NCI-H2171 (cell line): ENCODE measurements around the gene CCL5.
"Not testable (repeated sequence)": the region's sequence is repeated elsewhere in the genome, so short reads cannot be mapped to it uniquely, and the experiment has no call there.

Experiments used
- DNase-seq: peaks from one replicate; lab custom pipeline; 2025; lab: John Stamatoyannopoulos, UW

Gene CCL5

GRCh38 chr17:35898283-35899070 lies 18.3 kb upstream of the CCL5 start:
- DNase-seq, result no peak

GRCh38 chr17:35897772-35898171 lies 17.6 kb upstream of the CCL5 start:
- not testable (repeated sequence) for DNase-seq

DNA sequence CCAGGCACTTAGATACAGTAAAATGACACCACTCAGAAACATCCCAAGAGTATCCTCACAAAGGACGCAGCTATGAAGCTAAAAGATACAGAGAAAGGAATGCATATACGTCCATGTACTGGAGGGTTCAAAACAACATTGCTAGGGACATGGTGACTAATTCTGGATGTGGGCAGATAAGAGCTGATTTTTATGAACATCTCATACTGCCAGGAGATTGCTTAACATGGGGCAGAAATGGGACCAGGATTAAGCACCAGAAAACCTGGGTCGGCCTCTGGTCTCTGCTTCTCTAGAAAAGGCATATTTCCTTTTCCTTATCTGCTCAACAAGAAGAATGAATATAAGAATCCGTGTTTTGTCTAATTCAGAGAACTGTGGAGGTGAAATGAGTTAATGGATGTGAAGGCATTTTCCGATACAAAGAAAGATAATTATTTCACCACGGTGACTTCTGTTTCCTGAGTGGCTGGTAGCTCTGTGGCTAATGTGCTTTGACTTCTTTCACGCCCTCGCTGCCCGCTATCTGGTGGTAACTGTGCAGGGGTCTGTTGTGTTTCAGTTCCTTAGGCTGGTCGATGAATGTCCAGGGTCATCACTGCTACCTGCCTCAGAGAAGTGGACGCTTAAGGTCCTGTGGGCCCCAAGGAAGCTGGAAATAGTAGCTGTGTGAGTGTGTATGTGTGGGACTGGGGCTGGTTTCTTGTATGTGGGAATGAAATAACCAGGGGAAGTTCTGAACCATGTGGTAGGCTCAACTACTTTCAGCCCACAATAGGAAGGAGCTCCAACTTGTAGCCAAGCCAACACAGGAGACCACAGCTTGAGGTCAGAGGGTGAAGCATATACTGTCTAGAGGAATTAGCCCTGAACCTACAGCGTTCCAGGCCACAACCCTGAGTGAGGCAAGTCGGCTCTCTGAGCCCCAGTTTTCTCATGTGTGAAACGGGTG lies 15.8 kb upstream of the CCL5 start:
- DNase-seq, result no peak

GRCh38 chr17:35894206-35894605 lies 14.0 kb upstream of the CCL5 start:
- DNase-seq, result no peak

GRCh38 chr17:35893751-35894150 lies 13.6 kb upstream of the CCL5 start:
- no peak for DNase-seq

GRCh38 chr17:35892091-35893035 lies 12.2 kb upstream of the CCL5 start:
- DNase-seq, result no peak

GRCh38 chr17:35891269-35891668 lies 11.1 kb upstream of the CCL5 start:
- DNase-seq, result no peak

GRCh38 chr17:35890774-35891155 lies 10.6 kb upstream of the CCL5 start:
- DNase-seq, result peak; percentile 26

GRCh38 chr17:35889818-35890773 lies 9.9 kb upstream of the CCL5 start:
- peak; percentile 90 for DNase-seq

DNA sequence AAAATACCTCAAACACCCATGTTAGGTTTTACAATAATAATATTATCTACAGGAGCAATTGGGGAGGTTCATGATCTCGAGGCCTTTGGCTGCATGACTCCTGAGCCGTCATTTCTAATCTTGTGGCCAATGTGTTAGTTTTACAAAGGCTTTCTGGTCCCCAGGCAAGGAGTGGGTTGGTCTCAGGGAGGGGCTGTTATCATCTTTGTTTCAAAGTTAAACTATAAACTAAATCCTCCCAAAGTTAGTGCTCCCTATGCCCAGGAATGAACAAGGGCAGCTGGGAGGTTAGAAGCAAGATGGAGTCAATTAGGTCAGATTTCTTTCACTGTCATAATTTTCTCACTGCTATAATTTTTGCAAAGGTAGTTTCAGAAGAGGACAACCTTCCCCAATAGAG lies 9.1 kb upstream of the CCL5 start:
- no peak for DNase-seq

GRCh38 chr17:35878361-35878760 lies 1.8 kb downstream of the CCL5 start:
- no peak for DNase-seq

DNA sequence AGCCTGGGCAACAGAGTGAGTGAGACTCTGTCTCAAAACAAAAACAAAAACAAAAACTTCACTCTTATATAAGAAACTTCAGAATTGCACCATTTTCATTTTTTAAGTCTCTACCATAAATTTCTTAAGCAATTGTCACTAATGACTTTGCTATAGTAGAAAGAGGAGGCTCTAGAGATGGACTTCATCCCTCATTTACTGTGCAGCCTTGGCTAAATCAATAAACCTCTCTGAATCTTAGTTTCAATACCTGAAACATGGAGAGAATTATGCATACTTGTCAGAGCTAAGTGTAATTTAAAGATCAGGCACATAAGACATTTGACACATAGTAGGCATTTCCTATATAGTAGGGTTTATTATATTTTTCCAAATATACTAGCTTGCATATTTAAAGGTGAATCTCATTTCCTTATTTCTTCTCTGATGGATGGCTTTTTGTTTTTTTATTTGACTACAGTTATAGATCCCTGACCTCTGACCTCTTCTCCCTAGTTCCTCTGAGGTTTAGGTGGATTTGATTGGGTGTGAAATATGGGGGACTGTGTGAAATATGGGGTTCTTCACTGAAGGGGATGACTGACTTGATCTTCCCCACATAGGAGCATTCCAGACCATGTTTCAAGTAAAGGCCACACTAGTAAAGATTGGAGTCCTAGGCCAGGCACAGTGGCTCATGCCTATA lies 2.7 kb downstream of the CCL5 start:
- no peak for DNase-seq

- DNase-seq, result no peak
Observed at GRCh38 chr17:35876534-35876933, 3.6 kb downstream of the CCL5 start.

DNA sequence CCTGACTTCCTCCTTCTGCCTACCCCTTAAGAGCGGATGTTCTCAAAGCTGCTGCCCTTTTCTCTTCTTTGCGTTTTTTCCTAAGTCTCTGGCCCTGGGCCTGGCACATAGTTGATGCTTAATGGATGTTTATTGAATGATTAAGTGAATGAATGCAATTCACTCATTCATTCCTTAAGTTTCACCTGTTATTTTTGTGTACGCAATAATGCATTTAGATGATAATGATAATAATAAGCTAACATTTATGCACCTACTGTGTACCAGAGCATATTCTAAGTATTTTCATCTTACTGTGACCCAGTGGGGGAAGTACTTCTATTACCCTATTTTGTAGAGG lies 4.4 kb downstream of the CCL5 start:
- DNase-seq, result no peak

GRCh38 chr17:35875072-35875799 lies 4.9 kb downstream of the CCL5 start:
- no peak for DNase-seq

DNA sequence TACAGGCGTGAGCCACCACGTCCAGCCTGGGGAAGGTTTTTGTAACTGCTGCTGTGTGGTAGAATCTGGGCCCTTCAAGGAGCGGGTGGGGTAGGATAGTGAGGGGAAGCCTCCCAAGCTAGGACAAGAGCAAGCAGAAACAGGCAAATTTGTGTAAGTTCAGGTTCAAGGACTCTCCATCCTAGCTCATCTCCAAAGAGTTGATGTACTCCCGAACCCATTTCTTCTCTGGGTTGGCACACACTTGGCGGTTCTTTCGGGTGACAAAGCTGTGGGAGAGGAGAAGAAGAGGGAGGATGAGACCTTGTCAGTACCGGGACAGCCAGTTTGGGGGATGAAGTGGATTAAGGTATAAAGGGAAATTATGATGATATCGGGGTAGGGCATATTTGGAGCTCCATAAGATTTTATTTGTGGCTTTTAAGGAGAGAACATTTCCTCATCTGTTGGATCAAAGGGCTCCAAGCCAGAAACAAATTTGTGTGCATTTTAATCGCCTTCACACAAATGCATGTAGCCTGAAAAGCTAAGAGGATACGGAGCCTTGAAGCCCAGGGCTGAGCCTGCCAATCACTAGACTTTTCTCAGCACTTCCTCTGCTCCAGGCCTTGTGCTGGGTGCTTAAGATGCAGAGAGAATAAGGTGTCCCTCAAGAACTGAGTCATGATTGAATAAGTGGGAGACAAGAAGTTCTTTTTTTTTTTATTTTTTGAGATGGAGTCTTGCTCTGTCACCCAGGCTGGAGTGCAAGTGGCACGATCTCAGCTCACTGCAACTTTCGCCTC lies 7.8 kb downstream of the CCL5 start:
- DNase-seq, result no peak

- no peak for DNase-seq
Observed at GRCh38 chr17:35870906-35871819, 9.0 kb downstream of the CCL5 start.

DNA sequence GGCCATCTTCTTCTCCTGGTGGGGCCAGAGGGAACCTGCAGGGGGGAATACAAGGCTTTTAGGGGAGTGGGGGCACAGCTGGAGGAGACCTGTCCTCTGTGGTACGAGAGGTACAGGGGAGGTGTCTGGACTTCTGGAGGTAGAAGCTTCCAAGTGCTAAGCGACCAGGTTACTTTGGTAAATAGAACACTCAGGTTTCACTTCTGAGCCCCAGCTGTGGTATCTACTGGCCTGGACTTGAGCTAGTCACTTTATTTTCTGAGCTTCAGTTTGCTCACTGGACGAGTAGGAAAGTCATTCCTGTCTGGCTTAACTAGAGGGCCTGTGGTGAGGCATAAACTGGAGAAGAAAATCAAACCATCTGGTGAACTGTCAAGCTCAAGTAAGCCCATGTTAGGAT lies 11.4 kb downstream of the CCL5 start, which contains the start of gene HEATR9:
Gene HEATR9 (minus strand): TSS at position 155 of the 400 bp plus-strand sequence. CDS start 149 bp downstream, at position 6.
- no peak for DNase-seq
